Transverse colon (tissue), 4 donors: ENCODE data around the gene TUFM. TPM values are rescaled to one million over a fixed set of nuclear protein-coding genes. Genes with fewer than 3 reads are reported as not detected.
"Not testable (repeated sequence)": the region's sequence is repeated elsewhere in the genome, so short reads cannot be mapped to it uniquely, and the experiment has no call there.

Source experiments
- DNase-seq: peaks from one replicate; pipeline ENCODE4 v3.0.0-alpha.2; 2019
- H3K27ac ChIP-seq, 4 donors: fragments of 200-600 bp; sonication (generic); 2 replicates each; pipeline ENCODE4 v1.5.1; 2016 to 2018; ENCODE audit warnings: inconsistent platforms in 4 of 4
- H3K27me3 ChIP-seq: fragments of 200-600 bp; sonication (generic); 2 replicates; pipeline ENCODE4 v1.5.1; 2017; ENCODE audit warnings: inconsistent platforms
- H3K36me3 ChIP-seq, 4 donors: fragments of 200-600 bp; sonication (generic); 2 replicates each; pipeline ENCODE4 v1.5.1; 2017 to 2019; ENCODE audit warnings: inconsistent platforms in 4 of 4
- H3K4me1 ChIP-seq, 4 donors: fragments of 200-600 bp; sonication (generic); 2 replicates each; pipeline ENCODE4 v1.5.1; 2017 to 2020; ENCODE audit warnings: inconsistent platforms in 4 of 4
- H3K4me3 ChIP-seq, 4 donors: fragments of 200-600 bp; sonication (generic); 1 replicate in 1 of 4; 2 replicates in 3 of 4; pipeline versions ENCODE4 v1.5.1 to v1.6.1; 2017 to 2019; ENCODE audit warnings: inconsistent platforms in 4 of 4
- H3K9me3 ChIP-seq, 2 donors: fragments of 200-600 bp; sonication (generic); 2 replicates each; pipeline ENCODE4 v1.5.1; 2017 to 2019; ENCODE audit warnings: inconsistent platforms in 2 of 2
- CTCF ChIP-seq, 5 experiments: fragments of 200-600 bp in 3 of 5; fragments of 450-650 bp in 2 of 5; sonication (generic) in 3 of 5; IDR thresholded peaks; 1 replicate in 2 of 5; 2 replicates in 3 of 5; pipeline ENCODE4 v1.5.1; 2016 to 2017; ENCODE audit warnings: antibody characterized with exemption in 5 of 5, inconsistent platforms in 3 of 5, mild to moderate bottlenecking in 2 of 5, moderate library complexity in 1 of 5
- EP300 ChIP-seq: sonication (generic); formaldehyde crosslinking; IDR thresholded peaks from one replicate; pipeline ENCODE4 v1.6.1; 2017; ENCODE audit warnings: antibody characterized with exemption, low read depth
- POLR2A ChIP-seq: fragments of 450-650 bp; IDR thresholded peaks from one replicate; pipeline ENCODE4 v1.6.1; 2016; ENCODE audit warnings: antibody characterized with exemption, mild to moderate bottlenecking, moderate library complexity
- POLR2AphosphoS5 ChIP-seq, 3 donors: sonication (generic); formaldehyde crosslinking; IDR thresholded peaks; one replicate each; pipeline ENCODE4 v1.6.1; 2016; ENCODE audit warnings: antibody characterized with exemption in 3 of 3
- WGBS, 2 donors: methylation state at CpG; one replicate each; pipeline ENCODE4 v1.1.5; 2018; ENCODE audit warnings: low coverage in 1 of 2; 5-methylcytosine and 5-hydroxymethylcytosine counted together
- in situ Hi-C, 4 donors: fragments of 200-750 bp; cut with MboI; loops; one replicate each; pipeline versions ENCODE4 v1.15.0 to v1.15.1; 2017; ENCODE audit warnings: low sequenced_read_pairs in 3 of 4, low pct_ligation_motif_present in 1 of 4, low pct_unique_long_range_greater_than_20kb in 1 of 4
- intact Hi-C: fragments of 100-400 bp; cut with DNase I; formaldehyde crosslinking; loops from one replicate; pipeline ENCODE4 v1.15.1; 2023; ENCODE audit warnings: low total_unique reads
- total RNA-seq, 4 donors: library from RNA; depleted of rRNA; stranded (reverse); fragments of >200 nt; gene quantifications; one replicate each; pipeline ENCODE4 v1.1.0, GENCODE V29; 2016

TUFM gene
- total RNA-seq, 4 donors from 2014 or later, result 126 to 190 (median 143) TPM

GRCh38 chr16:28886945-28887344, 40.8 kb upstream of the TUFM start:
- in situ Hi-C loops (no loop called here), intact Hi-C loops (no loop called here)
- peaks cover 9% of the 10 kb centered on the region for H3K27me3 ChIP-seq
- no peaks in the 10 kb centered on the region for H3K4me1 ChIP-seq
- no peaks in the 10 kb centered on the region for H3K36me3 ChIP-seq
- TF ChIP-seq POLR2A, result no peak
- TF ChIP-seq POLR2AphosphoS5 (IDR thresholded peaks at IDR 0.05), result no peak
- TF ChIP-seq EP300, result no peak
- no peak for TF ChIP-seq CTCF (IDR thresholded peaks at IDR 0.05)
- WGBS, 2 donors, result 88% methylated on average over 10 of the region's 10 CpGs; no CpG with 5 or more reads in 1 of the 2 donors
- no peak overlapping the region for H3K27ac ChIP-seq
- H3K9me3 ChIP-seq, result no peaks in the 10 kb centered on the region
- H3K4me3 ChIP-seq, result no peak overlapping the region
- DNase-seq, result no peak

GRCh38 chr16:28884045-28884444, 37.9 kb upstream of the TUFM start:
- Histone ChIP-seq H3K4me1 (peaks cover 4 to 15% (median 11%) of the 10 kb centered on the region in 4 donors), H3K9me3 (no peaks in the 10 kb centered on the region), H3K27me3 (peaks cover 9% of the 10 kb centered on the region), H3K4me3 (no peak overlapping the region), H3K36me3 (no peaks in the 10 kb centered on the region), H3K27ac (no peak overlapping the region)
- no peak for TF ChIP-seq POLR2A
- WGBS, 2 donors, result 95 to 100% methylated on average over 1 to 6 of the region's 6 CpGs
- in situ Hi-C loops, result no loop called here
- no peak for DNase-seq
- intact Hi-C loops, result no loop called here

GRCh38 chr16:28883221-28883996, 37.3 kb upstream of the TUFM start:
- no peak overlapping the region for H3K4me3 ChIP-seq
- no peak overlapping the region for H3K27ac ChIP-seq
- intact Hi-C loops, result no loop called here
- H3K36me3 ChIP-seq, result no peaks in the 10 kb centered on the region
- no peaks in the 10 kb centered on the region for H3K9me3 ChIP-seq
- H3K27me3 ChIP-seq, result peaks cover 9% of the 10 kb centered on the region
- TF ChIP-seq EP300 (no peak), CTCF (IDR thresholded peaks at IDR 0.05) (no peak), POLR2AphosphoS5 (IDR thresholded peaks at IDR 0.05) (no peak), POLR2A (no peak)
- WGBS, 2 donors, result 70% methylated on average over 13 to 25 of the region's 25 CpGs
- peaks cover 5 to 17% (median 13%) of the 10 kb centered on the region in 4 donors for H3K4me1 ChIP-seq
- no peak for DNase-seq
- in situ Hi-C loops, result no loop called here

- peaks cover 9% of the 10 kb centered on the region for H3K27me3 ChIP-seq
- DNase-seq, result no peak
- in situ Hi-C loops, result no loop called here
- H3K9me3 ChIP-seq, result no peaks in the 10 kb centered on the region
- H3K4me1 ChIP-seq, result peaks cover 5 to 17% (median 13%) of the 10 kb centered on the region in 4 donors
- no peak overlapping the region for H3K4me3 ChIP-seq
- WGBS, 2 donors, result 59 to 68% methylated on average over 4 to 24 of the region's 24 CpGs
- no peaks in the 10 kb centered on the region for H3K36me3 ChIP-seq
- H3K27ac ChIP-seq, result no peak overlapping the region
- TF ChIP-seq POLR2AphosphoS5 (IDR thresholded peaks at IDR 0.05) (no peak), EP300 (no peak), POLR2A (no peak), CTCF (IDR thresholded peaks at IDR 0.05) (no peak)
- intact Hi-C loops, result no loop called here
Measured at GRCh38 chr16:28882551-28883160, 36.5 kb upstream of the TUFM start.

- in situ Hi-C loops, H3K4me3 ChIP-seq, intact Hi-C loops, H3K9me3 ChIP-seq, H3K36me3 ChIP-seq, DNase-seq, H3K27ac ChIP-seq, H3K27me3 ChIP-seq: not testable (repeated sequence)
- WGBS, 2 donors, result 76 to 83% methylated on average over 4 of the region's 4 CpGs
- H3K4me1 ChIP-seq, result peaks cover 5 to 17% (median 13%) of the 10 kb centered on the region in 4 donors
Measured at GRCh38 chr16:28881565-28881964, 35.4 kb upstream of the TUFM start.
